GM12878 (cell line): ENCODE measurements around the gene LST1. TPM values are rescaled to one million over a fixed set of nuclear protein-coding genes. Genes with fewer than 3 reads are reported as not detected.

Experiments used
- BMI1 ChIP-seq: fragments of 450-650 bp; IDR thresholded peaks from 2 replicates; pipeline ENCODE4 v1.6.1; 2016; ENCODE audit warnings: mild to moderate bottlenecking, moderate library complexity, borderline replicate concordance
- CREM ChIP-seq: IDR thresholded peaks from 2 replicates; pipeline ENCODE4 v1.6.1; 2014; ENCODE audit warnings: antibody characterized with exemption, low read depth
- ETV6 ChIP-seq, 2 experiments: fragments of 450-650 bp in 1 of 2; IDR thresholded peaks in 1 of 2; conservative IDR thresholded peaks in 1 of 2; 2 replicates each; pipeline ENCODE4 v1.6.1; 2014; ENCODE audit warnings: antibody characterized with exemption in 1 of 2, borderline replicate concordance in 1 of 2, low read depth in 1 of 2, mild to moderate bottlenecking in 1 of 2, moderate library complexity in 1 of 2
- GABPA ChIP-seq: IDR thresholded peaks from 2 replicates; pipeline ENCODE4 v1.6.1; 2014; ENCODE audit warnings: antibody characterized with exemption, low read depth, mild to moderate bottlenecking, inconsistent platforms
- GATAD2B ChIP-seq: fragments of 450-650 bp; conservative IDR thresholded peaks from 2 replicates; pipeline ENCODE4 v1.6.1; 2017; ENCODE audit warnings: low read depth, mild to moderate bottlenecking, moderate library complexity
- IKZF1 ChIP-seq: fragments of 450-650 bp; conservative IDR thresholded peaks from 2 replicates; pipeline ENCODE4 v1.6.1; 2017; ENCODE audit warnings: antibody characterized with exemption, mild to moderate bottlenecking
- IRF4 ChIP-seq: IDR thresholded peaks from 2 replicates; pipeline ENCODE4 v1.6.1; 2011; ENCODE audit warnings: low read depth, low read length
- MTA2 ChIP-seq: fragments of 450-650 bp; IDR thresholded peaks from 2 replicates; pipeline ENCODE4 v1.6.1; 2016; ENCODE audit warnings: low read depth, mild to moderate bottlenecking, moderate library complexity
- NR2C1 ChIP-seq: fragments of 450-650 bp; IDR thresholded peaks from 2 replicates; pipeline ENCODE4 v1.6.1; 2017; ENCODE audit warnings: antibody characterized with exemption, mild to moderate bottlenecking, moderate library complexity
- POLR2AphosphoS5 ChIP-seq: IDR thresholded peaks from 2 replicates; pipeline ENCODE4 v1.6.1; 2011; ENCODE audit warnings: mild to moderate bottlenecking, low read length, inconsistent platforms
- POU2F2 ChIP-seq: IDR thresholded peaks from 3 replicates; pipeline ENCODE4 v1.6.1; 2011; ENCODE audit warnings: low read depth, mild to moderate bottlenecking, low read length, borderline replicate concordance
- SP1 ChIP-seq: IDR thresholded peaks from one replicate; pipeline ENCODE4 v1.6.1; 2011; ENCODE audit warnings: low read depth, low read length
- SREBF1 ChIP-seq: IDR thresholded peaks from 2 replicates; pipeline ENCODE4 v1.6.1; 2012; ENCODE audit warnings: mild to moderate bottlenecking, low read length
- SREBF2 ChIP-seq: IDR thresholded peaks from 2 replicates; pipeline ENCODE4 v1.6.1; 2012; ENCODE audit warnings: mild to moderate bottlenecking, low read length
- SRF ChIP-seq, 2 experiments: IDR thresholded peaks; 2 replicates each; pipeline ENCODE4 v1.6.1; 2011; ENCODE audit warnings: low read depth in 2 of 2, low read length in 2 of 2, mild to moderate bottlenecking in 1 of 2, moderate library complexity in 1 of 2
- SUZ12 ChIP-seq: fragments of 200-600 bp; sonication (generic); IDR thresholded peaks from one replicate; pipeline ENCODE4 v1.6.1; 2018; ENCODE audit warnings: antibody characterized with exemption, mild to moderate bottlenecking; ENCODE audit not compliant: unreplicated experiment
- TARDBP ChIP-seq: IDR thresholded peaks from 2 replicates; pipeline ENCODE4 v1.6.1; 2016; ENCODE audit warnings: borderline replicate concordance
- TCF7 ChIP-seq: IDR thresholded peaks from 2 replicates; pipeline ENCODE4 v1.6.1; 2014; ENCODE audit warnings: antibody characterized with exemption, borderline replicate concordance
- WRNIP1 ChIP-seq: IDR thresholded peaks from 2 replicates; pipeline ENCODE4 v1.6.1; 2011; ENCODE audit warnings: low read depth, low read length, improper control_type of control experiment, borderline replicate concordance
- ZBTB11 ChIP-seq: fragments of 450-650 bp; formaldehyde crosslinking; IDR thresholded peaks from 2 replicates; pipeline ENCODE4 v1.5.0; 2022; ENCODE audit warnings: mild to moderate bottlenecking, missing genetic modification characterization
- polyA plus RNA-seq, 11 experiments: library from polyadenylated mRNA; depleted of rRNA in 4 of 11; unstranded in 6 of 11; stranded (reverse) in 5 of 11; fragments of >200 nt; fragmentation: Nextera tagmentation in 4 of 11; fragmentation: Illumina TruSeq in 1 of 11; extraction: Ambion mirVana in 4 of 11; extraction: Trizol in 1 of 11; gene quantifications; 1 replicate in 1 of 11; 2 replicates in 10 of 11; pipeline versions ENCODE4 v1.2.1 to v1.2.3, GENCODE V29; 2011 to 2016; ENCODE audit warnings: inconsistent platforms in 2 of 11, missing spikeins in 2 of 11, low read depth in 1 of 11
- total RNA-seq, 4 experiments: library from RNA; depleted of rRNA in 3 of 4; stranded (reverse); fragments of >200 nt in 3 of 4; fragmentation: Illumina TruSeq in 1 of 4; extraction: Trizol in 1 of 4; gene quantifications; 2 replicates each; pipeline versions ENCODE4 v1.2.1 to v1.2.3, GENCODE V29; 2013 to 2021
- TF ChIP-seq, protein P1 (sequence below): fragments of 450-650 bp; IDR thresholded peaks from 2 replicates; pipeline ENCODE4 v1.6.1; 2018; ENCODE audit warnings: mild to moderate bottlenecking, low read depth, moderate library complexity; ENCODE audit not compliant: partially characterized antibody
- TF ChIP-seq, protein P2 (sequence below): fragments of 450-650 bp; IDR thresholded peaks from 2 replicates; pipeline ENCODE4 v1.6.1; 2014; ENCODE audit warnings: mild to moderate bottlenecking

Gene LST1
- total and polyA plus RNA-seq, 10 of the 15 experiments (the other 5 are each of a cell fraction or from before 2014, with no cell fraction given): 4.1 to 35.5 (median 16.4) TPM

GRCh38 chr6:31568537-31568961 is 17.5 kb upstream of the LST1 start (continued):
- TF ChIP-seq IKZF1: peak; percentile 95
- TF ChIP-seq IRF4: peak; percentile 83
- TF ChIP-seq MTA2: peak; percentile 81
- TF ChIP-seq SUZ12: no peak
- peak; percentile 57 for TF ChIP-seq SP1
- TF ChIP-seq ZBTB11 (CRISPR knock-in tag): no peak
- TF ChIP-seq SRF (IDR thresholded peaks at IDR 0.05; ENCODE audit: low read depth in 2 of 2, low read length in 2 of 2): peak in 1 of 2 experiments; percentile 12; a peak in 1 of 4 replicates
- TF ChIP-seq TARDBP: no peak
- peak in 1 of 2 experiments; percentile 96; a peak in 2 of 4 replicates for TF ChIP-seq ETV6 (conservative IDR thresholded peaks at IDR 0.05 in 1 of 2, IDR thresholded peaks at IDR 0.05 in 1 of 2; ENCODE audit: borderline replicate concordance in 1 of 2, low read depth in 1 of 2)
- no peak for TF ChIP-seq SREBF1
- TF ChIP-seq, protein P1, sequence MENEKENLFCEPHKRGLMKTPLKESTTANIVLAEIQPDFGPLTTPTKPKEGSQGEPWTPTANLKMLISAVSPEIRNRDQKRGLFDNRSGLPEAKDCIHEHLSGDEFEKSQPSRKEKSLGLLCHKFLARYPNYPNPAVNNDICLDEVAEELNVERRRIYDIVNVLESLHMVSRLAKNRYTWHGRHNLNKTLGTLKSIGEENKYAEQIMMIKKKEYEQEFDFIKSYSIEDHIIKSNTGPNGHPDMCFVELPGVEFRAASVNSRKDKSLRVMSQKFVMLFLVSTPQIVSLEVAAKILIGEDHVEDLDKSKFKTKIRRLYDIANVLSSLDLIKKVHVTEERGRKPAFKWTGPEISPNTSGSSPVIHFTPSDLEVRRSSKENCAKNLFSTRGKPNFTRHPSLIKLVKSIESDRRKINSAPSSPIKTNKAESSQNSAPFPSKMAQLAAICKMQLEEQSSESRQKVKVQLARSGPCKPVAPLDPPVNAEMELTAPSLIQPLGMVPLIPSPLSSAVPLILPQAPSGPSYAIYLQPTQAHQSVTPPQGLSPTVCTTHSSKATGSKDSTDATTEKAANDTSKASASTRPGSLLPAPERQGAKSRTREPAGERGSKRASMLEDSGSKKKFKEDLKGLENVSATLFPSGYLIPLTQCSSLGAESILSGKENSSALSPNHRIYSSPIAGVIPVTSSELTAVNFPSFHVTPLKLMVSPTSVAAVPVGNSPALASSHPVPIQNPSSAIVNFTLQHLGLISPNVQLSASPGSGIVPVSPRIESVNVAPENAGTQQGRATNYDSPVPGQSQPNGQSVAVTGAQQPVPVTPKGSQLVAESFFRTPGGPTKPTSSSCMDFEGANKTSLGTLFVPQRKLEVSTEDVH: no peak
- TF ChIP-seq POU2F2: peak; percentile 75; the same call in 2 of the 3 replicates
- peak; percentile 66; the same call in 1 of the 2 replicates for TF ChIP-seq TCF7
- TF ChIP-seq, protein P2, sequence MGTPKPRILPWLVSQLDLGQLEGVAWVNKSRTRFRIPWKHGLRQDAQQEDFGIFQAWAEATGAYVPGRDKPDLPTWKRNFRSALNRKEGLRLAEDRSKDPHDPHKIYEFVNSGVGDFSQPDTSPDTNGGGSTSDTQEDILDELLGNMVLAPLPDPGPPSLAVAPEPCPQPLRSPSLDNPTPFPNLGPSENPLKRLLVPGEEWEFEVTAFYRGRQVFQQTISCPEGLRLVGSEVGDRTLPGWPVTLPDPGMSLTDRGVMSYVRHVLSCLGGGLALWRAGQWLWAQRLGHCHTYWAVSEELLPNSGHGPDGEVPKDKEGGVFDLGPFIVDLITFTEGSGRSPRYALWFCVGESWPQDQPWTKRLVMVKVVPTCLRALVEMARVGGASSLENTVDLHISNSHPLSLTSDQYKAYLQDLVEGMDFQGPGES: no peak
- TF ChIP-seq NR2C1: no peak
- TF ChIP-seq GATAD2B: 0 out of 2 replicates have a peak, but pooled peaks have one; percentile 34
- TF ChIP-seq SREBF2: no peak
- TF ChIP-seq GABPA: no peak
- no peak for TF ChIP-seq BMI1
- TF ChIP-seq POLR2AphosphoS5: no peak
- TF ChIP-seq CREM: peak; percentile 77
- TF ChIP-seq WRNIP1: no peak
